Measurements from ENCODE around the gene ELOVL5.

DNA sequence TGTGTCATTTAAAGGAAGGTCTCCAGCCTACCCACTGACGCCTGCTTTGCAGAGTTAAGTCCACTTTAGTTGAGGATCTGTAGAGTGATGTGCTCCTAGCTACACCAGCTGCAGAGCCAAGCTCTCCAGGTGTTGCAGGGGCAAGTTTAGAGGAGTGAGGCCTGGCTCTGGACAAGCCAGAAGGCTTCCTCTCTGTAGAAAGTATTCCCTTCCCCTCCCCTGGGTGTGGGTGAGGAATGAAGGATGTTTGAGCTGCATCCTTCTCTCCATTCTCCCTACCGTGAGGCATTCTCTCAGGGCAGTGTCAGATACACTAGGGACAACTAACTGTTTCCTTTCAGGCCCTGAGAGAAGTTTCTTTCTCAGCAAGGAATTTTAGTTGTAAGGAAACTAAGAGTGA, 66.5 kb downstream of the ELOVL5 start:
- TF ChIP-seq, protein P1, sequence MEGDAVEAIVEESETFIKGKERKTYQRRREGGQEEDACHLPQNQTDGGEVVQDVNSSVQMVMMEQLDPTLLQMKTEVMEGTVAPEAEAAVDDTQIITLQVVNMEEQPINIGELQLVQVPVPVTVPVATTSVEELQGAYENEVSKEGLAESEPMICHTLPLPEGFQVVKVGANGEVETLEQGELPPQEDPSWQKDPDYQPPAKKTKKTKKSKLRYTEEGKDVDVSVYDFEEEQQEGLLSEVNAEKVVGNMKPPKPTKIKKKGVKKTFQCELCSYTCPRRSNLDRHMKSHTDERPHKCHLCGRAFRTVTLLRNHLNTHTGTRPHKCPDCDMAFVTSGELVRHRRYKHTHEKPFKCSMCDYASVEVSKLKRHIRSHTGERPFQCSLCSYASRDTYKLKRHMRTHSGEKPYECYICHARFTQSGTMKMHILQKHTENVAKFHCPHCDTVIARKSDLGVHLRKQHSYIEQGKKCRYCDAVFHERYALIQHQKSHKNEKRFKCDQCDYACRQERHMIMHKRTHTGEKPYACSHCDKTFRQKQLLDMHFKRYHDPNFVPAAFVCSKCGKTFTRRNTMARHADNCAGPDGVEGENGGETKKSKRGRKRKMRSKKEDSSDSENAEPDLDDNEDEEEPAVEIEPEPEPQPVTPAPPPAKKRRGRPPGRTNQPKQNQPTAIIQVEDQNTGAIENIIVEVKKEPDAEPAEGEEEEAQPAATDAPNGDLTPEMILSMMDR (IDR thresholded peaks at IDR 0.05): no peak
- no peak for TF ChIP-seq MAX (IDR thresholded peaks at IDR 0.05; ENCODE audit: low read depth)
- TF ChIP-seq TAF1 (IDR thresholded peaks at IDR 0.05; ENCODE audit: borderline replicate concordance, low read depth, low read length): no peak
- no peak for TF ChIP-seq GATA2 (CRISPR knock-in tag; IDR thresholded peaks at IDR 0.05)
- TF ChIP-seq RFX5 (IDR thresholded peaks at IDR 0.05; ENCODE audit: low read length): no peak
- TF ChIP-seq REST (IDR thresholded peaks at IDR 0.05; ENCODE audit: low read depth, low read length): no peak
- TF ChIP-seq JUND (IDR thresholded peaks at IDR 0.05): no peak
- TF ChIP-seq RXRA (IDR thresholded peaks at IDR 0.05; ENCODE audit: borderline replicate concordance, low read depth): no peak
- TF ChIP-seq EP300 (IDR thresholded peaks at IDR 0.05; ENCODE audit: borderline replicate concordance in 1 of 2, low read depth in 1 of 2, low read length in 1 of 2): no peak
- TF ChIP-seq, protein P2, sequence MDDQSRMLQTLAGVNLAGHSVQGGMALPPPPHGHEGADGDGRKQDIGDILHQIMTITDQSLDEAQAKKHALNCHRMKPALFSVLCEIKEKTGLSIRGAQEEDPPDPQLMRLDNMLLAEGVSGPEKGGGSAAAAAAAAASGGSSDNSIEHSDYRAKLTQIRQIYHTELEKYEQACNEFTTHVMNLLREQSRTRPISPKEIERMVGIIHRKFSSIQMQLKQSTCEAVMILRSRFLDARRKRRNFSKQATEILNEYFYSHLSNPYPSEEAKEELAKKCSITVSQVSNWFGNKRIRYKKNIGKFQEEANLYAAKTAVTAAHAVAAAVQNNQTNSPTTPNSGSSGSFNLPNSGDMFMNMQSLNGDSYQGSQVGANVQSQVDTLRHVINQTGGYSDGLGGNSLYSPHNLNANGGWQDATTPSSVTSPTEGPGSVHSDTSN (IDR thresholded peaks at IDR 0.05): no peak
- TF ChIP-seq FOXM1 (IDR thresholded peaks at IDR 0.05; ENCODE audit: low read depth): no peak
- no peak for TF ChIP-seq POLR2AphosphoS5 (IDR thresholded peaks at IDR 0.05; ENCODE audit: low read depth, low read length)

All from SK-N-SH (cell line).